Astrocyte of the spinal cord (primary cell): ENCODE data around the gene LEMD1.

Experiments used
- DNase-seq: peaks from one replicate; pipeline ENCODE4 v3.0.0; 2011; ENCODE audit warnings: low read depth, low spot score
- H3K4me3 ChIP-seq: 2 replicates; pipeline ENCODE4 v1.5.1; 2011; ENCODE audit warnings: low read depth, mild to moderate bottlenecking, low read length, moderate library complexity
- in situ Hi-C: cut with HindIII; loops from 2 replicates; pipeline ENCODE4 v1.10.0; 2017; ENCODE audit warnings: low sequenced_read_pairs
- TF ChIP-seq, protein P1 (sequence below): IDR thresholded peaks from 2 replicates; pipeline ENCODE4 v1.5.1; 2012; ENCODE audit warnings: low read depth, mild to moderate bottlenecking, low read length, inconsistent platforms

Gene LEMD1

GRCh38 chr1:205374210-205375078 is 47.4 kb downstream of the LEMD1 start:
- in situ Hi-C loops: no loop called here
- TF ChIP-seq, protein P1, sequence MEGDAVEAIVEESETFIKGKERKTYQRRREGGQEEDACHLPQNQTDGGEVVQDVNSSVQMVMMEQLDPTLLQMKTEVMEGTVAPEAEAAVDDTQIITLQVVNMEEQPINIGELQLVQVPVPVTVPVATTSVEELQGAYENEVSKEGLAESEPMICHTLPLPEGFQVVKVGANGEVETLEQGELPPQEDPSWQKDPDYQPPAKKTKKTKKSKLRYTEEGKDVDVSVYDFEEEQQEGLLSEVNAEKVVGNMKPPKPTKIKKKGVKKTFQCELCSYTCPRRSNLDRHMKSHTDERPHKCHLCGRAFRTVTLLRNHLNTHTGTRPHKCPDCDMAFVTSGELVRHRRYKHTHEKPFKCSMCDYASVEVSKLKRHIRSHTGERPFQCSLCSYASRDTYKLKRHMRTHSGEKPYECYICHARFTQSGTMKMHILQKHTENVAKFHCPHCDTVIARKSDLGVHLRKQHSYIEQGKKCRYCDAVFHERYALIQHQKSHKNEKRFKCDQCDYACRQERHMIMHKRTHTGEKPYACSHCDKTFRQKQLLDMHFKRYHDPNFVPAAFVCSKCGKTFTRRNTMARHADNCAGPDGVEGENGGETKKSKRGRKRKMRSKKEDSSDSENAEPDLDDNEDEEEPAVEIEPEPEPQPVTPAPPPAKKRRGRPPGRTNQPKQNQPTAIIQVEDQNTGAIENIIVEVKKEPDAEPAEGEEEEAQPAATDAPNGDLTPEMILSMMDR: no peak
- H3K4me3 ChIP-seq: no peak overlapping the region
- peak; percentile 88 for DNase-seq

GRCh38 chr1:205373798-205374175 is 48.1 kb downstream of the LEMD1 start:
- H3K4me3 ChIP-seq: no peak overlapping the region
- peak; percentile 4 for DNase-seq
- TF ChIP-seq, protein P1: no peak
- in situ Hi-C loops: no loop called here

GRCh38 chr1:205373022-205373797 is 48.6 kb downstream of the LEMD1 start:
- in situ Hi-C loops: no loop called here
- H3K4me3 ChIP-seq: no peak overlapping the region
- TF ChIP-seq, protein P1: no peak
- DNase-seq: no peak

- no peak overlapping the region for H3K4me3 ChIP-seq
- peak; percentile 85 for DNase-seq
- TF ChIP-seq, protein P1: no peak
- in situ Hi-C loops: no loop called here
These were observed 49.8 kb downstream of the LEMD1 start for GRCh38 chr1:205371871-205372660.

GRCh38 chr1:205370780-205371179 is 51.1 kb downstream of the LEMD1 start:
- DNase-seq: no peak
- in situ Hi-C loops: no loop called here
- H3K4me3 ChIP-seq: no peak overlapping the region
- TF ChIP-seq, protein P1: no peak

DNA sequence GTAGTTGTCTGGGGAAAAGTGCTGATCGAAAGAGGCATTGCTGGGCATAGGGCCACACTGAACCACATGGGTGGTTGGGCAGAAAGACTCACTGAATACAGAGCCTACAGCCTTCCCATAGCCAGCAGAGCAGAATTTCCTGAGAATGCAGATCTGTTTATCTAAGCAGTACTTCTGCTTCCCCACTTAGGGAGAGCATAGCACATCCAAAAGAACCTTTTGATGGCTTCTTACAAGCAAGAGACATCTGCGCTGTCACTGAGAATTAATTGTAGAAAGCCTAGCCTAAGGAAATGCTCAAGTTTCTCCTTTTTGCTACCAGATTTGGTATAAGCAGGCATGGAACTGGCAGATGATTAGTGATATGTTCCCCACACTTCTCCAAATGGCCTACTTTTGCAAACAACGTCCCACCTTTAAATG is 52.1 kb downstream of the LEMD1 start:
- DNase-seq: peak; percentile 35
- in situ Hi-C loops: no loop called here

More for the DNA sequence above, 52.1 kb downstream of the LEMD1 start:
- no peak overlapping the region for H3K4me3 ChIP-seq
- TF ChIP-seq, protein P1: no peak
